Suprapubic skin (tissue), 3 donors: ENCODE results near the gene AUTS2.

Source experiments
- CTCF ChIP-seq, 2 donors: fragments of 200-600 bp in 1 of 2; fragments of 450-650 bp in 1 of 2; sonication (generic) in 1 of 2; IDR thresholded peaks; one replicate each; pipeline ENCODE4 v1.5.1; 2016 to 2019; ENCODE audit warnings: antibody characterized with exemption in 2 of 2, mild to moderate bottlenecking in 1 of 2, moderate library complexity in 1 of 2
- EP300 ChIP-seq: sonication (generic); formaldehyde crosslinking; IDR thresholded peaks from one replicate; pipeline ENCODE4 v1.6.1; 2017; ENCODE audit warnings: antibody characterized with exemption
- POLR2A ChIP-seq, 2 donors: fragments of 450-650 bp; IDR thresholded peaks; one replicate each; pipeline ENCODE4 v1.6.1; 2017; ENCODE audit warnings: antibody characterized with exemption in 2 of 2, mild to moderate bottlenecking in 2 of 2, moderate library complexity in 2 of 2

DNA sequence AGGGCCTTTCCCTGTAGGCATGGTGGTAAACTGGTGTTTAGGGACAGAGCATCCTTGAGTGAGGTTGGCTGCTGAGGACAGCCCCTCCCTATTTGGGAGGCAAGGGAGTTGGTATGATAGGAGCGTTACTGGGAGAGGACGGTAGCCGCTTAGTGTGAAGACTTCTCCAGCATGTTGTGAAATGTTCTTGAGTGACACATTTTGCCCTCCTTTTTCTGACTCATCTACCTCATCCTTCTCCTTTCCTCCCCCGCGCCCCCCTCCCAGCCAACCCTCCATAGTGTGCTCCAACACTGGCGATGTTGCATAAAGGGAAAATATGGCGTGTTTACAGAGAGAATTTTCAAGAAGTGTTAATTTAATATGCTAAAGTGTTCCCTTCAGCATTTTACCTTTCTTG is 888.7 kb downstream of the AUTS2 start:
- TF ChIP-seq CTCF (IDR thresholded peaks at IDR 0.05) (no peak), POLR2A (IDR thresholded peaks at IDR 0.05) (no peak), EP300 (no peak)
